ENCODE measurements around the gene ATOH8. TPM values are rescaled to one million over a fixed set of nuclear protein-coding genes. Genes with fewer than 3 reads are reported as not detected.

ATOH8 gene
- total RNA-seq, 2 experiments from 2014 or later = 0.44 TPM; not detected in 1

- DNase-seq (ENCODE audit: low spot score) = peak; percentile 73
- TF ChIP-seq EZH2phosphoT487 (IDR thresholded peaks at IDR 0.05; ENCODE audit: borderline replicate concordance, low read depth, low read length) (no peak), CTCF (conservative IDR thresholded peaks at IDR 0.05; ENCODE audit: low read length) (peak; percentile 92)
- no peak overlapping the region for H3K27ac ChIP-seq (ENCODE audit: low read depth, low read length, poor library complexity, severe bottlenecking)
- no peaks in the 10 kb centered on the region for H3K4me1 ChIP-seq (ENCODE audit: insufficient read depth, low read length, poor library complexity, severe bottlenecking)
- H3K36me3 ChIP-seq (ENCODE audit: insufficient read depth, low read length) = no peaks in the 10 kb centered on the region
- no peak overlapping the region for H3K4me3 ChIP-seq (ENCODE audit: low read depth, low read length, poor library complexity, severe bottlenecking)
- BruUV-seq (replicated peaks) = no TSS peak
- no peaks in the 10 kb centered on the region for H3K9me3 ChIP-seq (ENCODE audit: low read length)
- H2AFZ ChIP-seq (ENCODE audit: low read length) = no peak overlapping the region; the same call in 1 of the 2 replicates
- ChIA-PET CTCF (ENCODE audit: unreplicated experiment) (interaction anchor here (0.6 to 1.6 kb wide), 5 partner anchors 9 to 165 kb away, joined by 3 read pairs; no protein-coding TSS in a partner anchor), POLR2A (interaction anchor here (1.2 kb wide), 1 partner anchor 9 kb away, joined by 4 read pairs; no protein-coding TSS in a partner anchor)
- no peak overlapping the region for H3K4me2 ChIP-seq (ENCODE audit: low read length)
- no peaks in the 10 kb centered on the region for H3K9me2 ChIP-seq (ENCODE audit: insufficient read depth, low read length)
- no peaks in the 10 kb centered on the region for H3K79me2 ChIP-seq (ENCODE audit: insufficient read depth, low read depth, low read length)
- H4K20me1 ChIP-seq (ENCODE audit: insufficient read depth, low read length) = no peaks in the 10 kb centered on the region
- intact Hi-C loops (cut with micrococcal nuclease; ENCODE audit: unreplicated experiment) = loop anchor here (1.0 to 5.0 kb wide), 2 partner anchors 85 to 353 kb away; no protein-coding TSS in a partner anchor
Measured at GRCh38 chr2:85728883-85729824, 24.6 kb upstream of the ATOH8 start.

GRCh38 chr2:85729825-85730510 lies 23.8 kb upstream of the ATOH8 start:
- Histone ChIP-seq H3K4me3 (ENCODE audit: low read depth, low read length, poor library complexity, severe bottlenecking) (no peak overlapping the region), H4K20me1 (ENCODE audit: insufficient read depth, low read length) (no peaks in the 10 kb centered on the region), H3K36me3 (ENCODE audit: insufficient read depth, low read length) (no peaks in the 10 kb centered on the region), H3K9me3 (ENCODE audit: low read length) (no peaks in the 10 kb centered on the region), H3K27ac (ENCODE audit: low read depth, low read length, poor library complexity, severe bottlenecking) (no peak overlapping the region), H3K4me2 (ENCODE audit: low read length) (no peak overlapping the region), H2AFZ (ENCODE audit: low read length) (no peak overlapping the region), H3K4me1 (ENCODE audit: insufficient read depth, low read length, poor library complexity, severe bottlenecking) (no peaks in the 10 kb centered on the region), H3K79me2 (ENCODE audit: insufficient read depth, low read depth, low read length) (no peaks in the 10 kb centered on the region), H3K9me2 (ENCODE audit: insufficient read depth, low read length) (no peaks in the 10 kb centered on the region)
- intact Hi-C loops (cut with micrococcal nuclease; ENCODE audit: unreplicated experiment) = loop anchor here (1.0 to 5.0 kb wide), 2 partner anchors 84 to 352 kb away; no protein-coding TSS in a partner anchor
- CTCF ChIA-PET (ENCODE audit: unreplicated experiment) = interaction anchor here (1.6 kb wide), 1 partner anchor 10 kb away, joined by 3 read pairs; no protein-coding TSS in a partner anchor
- POLR2A ChIA-PET = interaction anchor here (1.2 kb wide), 1 partner anchor 10 kb away, joined by 4 read pairs; no protein-coding TSS in a partner anchor
- no peak for DNase-seq (ENCODE audit: low spot score)
- no TSS peak for BruUV-seq (replicated peaks)
- TF ChIP-seq EZH2phosphoT487 (IDR thresholded peaks at IDR 0.05; ENCODE audit: borderline replicate concordance, low read depth, low read length) (no peak), CTCF (conservative IDR thresholded peaks at IDR 0.05; ENCODE audit: low read length) (no peak)
